Upper lobe of left lung (tissue), 6 donors: ENCODE results near the gene CSNK1D. TPM values are rescaled to one million over a fixed set of nuclear protein-coding genes. Genes with fewer than 3 reads are reported as not detected.

ENCODE experiments used
- ATAC-seq, 2 donors: fragments of 200-7000 bp; cut with Tn5 transposase; one replicate each; pipeline ENCODE4 v1.9.1; 2022; ENCODE audit warnings: mild to moderate bottlenecking in 2 of 2, moderate library complexity in 2 of 2; ENCODE audit not compliant: low FRiP score in 2 of 2
- DNase-seq, 2 donors: peaks; one replicate each; pipeline ENCODE4 v3.0.0-alpha.2; 2019 to 2020
- H3K27ac ChIP-seq, 4 donors: fragments of 200-600 bp; sonication (generic); one replicate each; pipeline ENCODE4 v1.5.1; 2016 to 2019
- H3K27me3 ChIP-seq, 4 donors: fragments of 200-600 bp; sonication (generic); one replicate each; pipeline ENCODE4 v1.5.1; 2017 to 2019
- H3K36me3 ChIP-seq, 4 donors: fragments of 200-600 bp; sonication (generic); one replicate each; pipeline ENCODE4 v1.5.1; 2016 to 2019
- H3K4me1 ChIP-seq, 4 donors: fragments of 200-600 bp; sonication (generic); one replicate each; pipeline ENCODE4 v1.5.1; 2018 to 2019
- H3K4me3 ChIP-seq, 4 donors: fragments of 200-600 bp; sonication (generic); one replicate each; pipeline ENCODE4 v1.5.1; 2017 to 2019; ENCODE audit warnings: mild to moderate bottlenecking in 2 of 4, moderate library complexity in 1 of 4
- H3K9me3 ChIP-seq, 4 donors: fragments of 200-600 bp; sonication (generic); one replicate each; pipeline ENCODE4 v1.5.1; 2018 to 2019
- EP300 ChIP-seq, 4 donors: sonication (generic); formaldehyde crosslinking; IDR thresholded peaks; one replicate each; pipeline ENCODE4 v1.5.1; 2017; ENCODE audit warnings: antibody characterized with exemption in 4 of 4, control low read depth in 2 of 4
- POLR2A ChIP-seq, 4 donors: fragments of 450-650 bp; IDR thresholded peaks; one replicate each; pipeline ENCODE4 v1.5.1; 2016 to 2017; ENCODE audit warnings: antibody characterized with exemption in 4 of 4, mild to moderate bottlenecking in 2 of 4
- POLR2AphosphoS5 ChIP-seq, 2 donors: sonication (generic); formaldehyde crosslinking; IDR thresholded peaks; one replicate each; pipeline ENCODE4 v1.5.1; 2017; ENCODE audit warnings: antibody characterized with exemption in 2 of 2
- WGBS, 2 donors: methylation state at CpG; one replicate each; pipeline ENCODE4 v1.1.5; 2017 to 2018; 5-methylcytosine and 5-hydroxymethylcytosine counted together
- total RNA-seq, 6 donors: library from RNA; depleted of rRNA in 4 of 6; stranded (reverse); fragments of >200 nt in 4 of 6; gene quantifications; one replicate each; pipeline versions ENCODE4 v1.1.0 to v1.2.1, GENCODE V29; 2016 to 2021
- TF ChIP-seq, protein P1 (sequence below), 6 experiments: fragments of 450-650 bp in 4 of 6; fragments of 200-600 bp in 2 of 6; sonication (generic) in 2 of 6; IDR thresholded peaks; one replicate each; pipeline ENCODE4 v1.5.1; 2016 to 2019; ENCODE audit warnings: antibody characterized with exemption in 6 of 6
- donor health status: DM: no; HTN: no; CAD: no; lungs with moderate emphysema.
- donor health status: DM: no; HTN: yes; CAD: no; lungs with severe emphysema.

The CSNK1D gene
- total RNA-seq, 6 donors from 2014 or later = 80.6 to 228 (median 152) TPM

DNA sequence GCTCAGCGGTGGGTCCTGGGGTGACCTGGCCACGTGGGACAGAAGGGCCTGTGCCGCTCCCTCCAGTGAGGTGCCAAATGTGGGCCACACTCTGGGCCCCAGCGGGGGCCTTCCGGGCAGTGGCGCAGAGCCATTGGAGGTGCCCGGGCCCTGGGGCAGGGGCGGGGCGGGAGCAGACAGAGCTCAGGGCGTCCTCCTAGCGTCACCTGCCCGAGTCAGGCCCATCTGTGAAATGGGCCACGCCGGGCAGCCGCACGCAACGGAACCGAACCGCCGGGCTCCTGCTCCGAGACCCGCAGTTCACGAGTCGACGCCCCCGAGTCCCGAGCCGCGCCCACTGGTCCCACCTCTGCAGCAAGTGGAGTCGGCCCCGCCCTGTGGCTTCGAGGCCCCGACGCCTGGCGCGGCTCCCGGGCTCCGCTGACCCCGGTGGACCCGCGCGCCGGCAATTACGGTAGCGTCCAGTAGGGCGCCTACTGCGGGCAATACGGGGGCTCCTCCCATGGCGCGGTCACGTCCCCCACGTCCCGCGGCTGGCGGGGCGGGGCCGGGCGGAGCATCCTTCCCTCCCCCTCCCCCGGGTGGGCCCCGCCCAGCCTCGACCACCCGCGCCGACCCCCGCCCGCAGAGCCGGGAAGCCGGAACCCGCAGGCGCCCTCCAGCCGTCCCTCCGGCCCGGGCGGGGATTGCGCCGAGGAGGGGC, 42.7 kb downstream of the CSNK1D start:
- Histone ChIP-seq H3K4me1 (peaks cover 44 to 76% (median 58%) of the 10 kb centered on the region in 4 donors), H3K4me3 (peak overlapping the region; percentile 61 to 77 (median 71)), H3K36me3 (no peaks in the 10 kb centered on the region), H3K9me3 (no peaks in the 10 kb centered on the region), H3K27me3 (no peaks in the 10 kb centered on the region), H3K27ac (peak overlapping the region; percentile 97 to 99 (median 98))
- peak; percentile 91 to 97 for DNase-seq
- WGBS, 2 donors = 13 to 80% methylated on average over 5 to 30 of the region's 76 CpGs
- ATAC-seq = peak; percentile 71 to 81
- peak in 1 of 4 donors; percentile 55 for TF ChIP-seq POLR2A (IDR thresholded peaks at IDR 0.05)
- no peak for TF ChIP-seq EP300 (IDR thresholded peaks at IDR 0.05)
- TF ChIP-seq, protein P1, sequence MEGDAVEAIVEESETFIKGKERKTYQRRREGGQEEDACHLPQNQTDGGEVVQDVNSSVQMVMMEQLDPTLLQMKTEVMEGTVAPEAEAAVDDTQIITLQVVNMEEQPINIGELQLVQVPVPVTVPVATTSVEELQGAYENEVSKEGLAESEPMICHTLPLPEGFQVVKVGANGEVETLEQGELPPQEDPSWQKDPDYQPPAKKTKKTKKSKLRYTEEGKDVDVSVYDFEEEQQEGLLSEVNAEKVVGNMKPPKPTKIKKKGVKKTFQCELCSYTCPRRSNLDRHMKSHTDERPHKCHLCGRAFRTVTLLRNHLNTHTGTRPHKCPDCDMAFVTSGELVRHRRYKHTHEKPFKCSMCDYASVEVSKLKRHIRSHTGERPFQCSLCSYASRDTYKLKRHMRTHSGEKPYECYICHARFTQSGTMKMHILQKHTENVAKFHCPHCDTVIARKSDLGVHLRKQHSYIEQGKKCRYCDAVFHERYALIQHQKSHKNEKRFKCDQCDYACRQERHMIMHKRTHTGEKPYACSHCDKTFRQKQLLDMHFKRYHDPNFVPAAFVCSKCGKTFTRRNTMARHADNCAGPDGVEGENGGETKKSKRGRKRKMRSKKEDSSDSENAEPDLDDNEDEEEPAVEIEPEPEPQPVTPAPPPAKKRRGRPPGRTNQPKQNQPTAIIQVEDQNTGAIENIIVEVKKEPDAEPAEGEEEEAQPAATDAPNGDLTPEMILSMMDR (IDR thresholded peaks at IDR 0.05) = peak; percentile 73 to 94 (median 90)
- peak; percentile 28 to 46 for TF ChIP-seq POLR2AphosphoS5 (IDR thresholded peaks at IDR 0.05)

DNA sequence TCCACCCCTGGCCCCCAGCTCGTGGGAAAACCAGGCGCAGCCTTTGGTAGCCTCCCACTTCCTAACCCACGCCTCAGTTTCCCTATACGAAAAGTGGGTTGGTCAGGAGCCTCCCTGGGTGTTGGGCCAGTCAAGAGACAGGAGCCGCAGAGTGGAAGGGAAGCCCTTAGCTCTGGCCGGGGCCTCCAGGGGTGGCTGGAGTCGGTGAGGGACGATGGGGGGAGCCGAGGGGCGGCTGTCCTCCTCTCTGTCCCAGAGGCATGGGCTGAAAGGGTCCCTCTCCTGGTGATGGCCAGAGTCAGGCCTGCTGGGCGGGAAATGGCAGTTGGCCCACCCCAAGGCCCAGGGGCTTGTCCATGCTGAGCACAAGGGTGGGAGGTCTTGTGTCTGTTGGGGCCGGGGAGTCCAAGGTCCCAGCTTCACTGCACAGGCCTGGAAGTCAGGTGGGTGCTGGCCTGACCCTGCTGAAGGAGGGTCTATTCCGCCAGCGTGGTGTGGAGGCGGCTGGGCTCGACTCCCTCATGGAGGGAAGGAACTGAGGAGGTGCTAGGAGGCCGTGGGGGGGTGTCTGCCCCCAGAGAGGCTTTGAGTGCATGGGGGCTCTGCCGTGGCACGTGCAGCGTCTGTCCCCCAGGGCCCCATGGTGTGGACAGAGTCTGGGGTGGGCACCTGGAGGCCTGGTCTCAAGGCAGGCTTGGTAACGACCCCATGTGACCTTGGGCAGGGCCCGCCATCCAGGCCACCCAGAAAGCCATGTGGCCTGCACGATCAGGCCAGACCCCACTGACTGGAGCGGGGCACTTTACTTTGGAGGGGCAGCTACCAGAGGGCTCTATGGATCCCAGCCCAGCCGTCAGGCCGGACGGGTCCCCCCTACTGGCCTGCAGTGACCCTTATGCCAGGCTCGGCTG, 43.5 kb downstream of the CSNK1D start:
- peaks cover 41 to 68% (median 51%) of the 10 kb centered on the region in 4 donors for H3K4me1 ChIP-seq
- DNase-seq (peak in 1 of 2 donors; percentile 72), ATAC-seq (no peak)
- no peaks in the 10 kb centered on the region for H3K9me3 ChIP-seq
- WGBS, 2 donors = 63 to 64% methylated on average over 9 to 26 of the region's 28 CpGs
- no peaks in the 10 kb centered on the region for H3K36me3 ChIP-seq
- peak overlapping the region; percentile 61 to 77 (median 71) for H3K4me3 ChIP-seq
- H3K27me3 ChIP-seq = no peaks in the 10 kb centered on the region
- TF ChIP-seq EP300 (IDR thresholded peaks at IDR 0.05) (no peak), POLR2AphosphoS5 (IDR thresholded peaks at IDR 0.05) (no peak)
- peak overlapping the region; percentile 97 to 99 (median 98) for H3K27ac ChIP-seq

DNA sequence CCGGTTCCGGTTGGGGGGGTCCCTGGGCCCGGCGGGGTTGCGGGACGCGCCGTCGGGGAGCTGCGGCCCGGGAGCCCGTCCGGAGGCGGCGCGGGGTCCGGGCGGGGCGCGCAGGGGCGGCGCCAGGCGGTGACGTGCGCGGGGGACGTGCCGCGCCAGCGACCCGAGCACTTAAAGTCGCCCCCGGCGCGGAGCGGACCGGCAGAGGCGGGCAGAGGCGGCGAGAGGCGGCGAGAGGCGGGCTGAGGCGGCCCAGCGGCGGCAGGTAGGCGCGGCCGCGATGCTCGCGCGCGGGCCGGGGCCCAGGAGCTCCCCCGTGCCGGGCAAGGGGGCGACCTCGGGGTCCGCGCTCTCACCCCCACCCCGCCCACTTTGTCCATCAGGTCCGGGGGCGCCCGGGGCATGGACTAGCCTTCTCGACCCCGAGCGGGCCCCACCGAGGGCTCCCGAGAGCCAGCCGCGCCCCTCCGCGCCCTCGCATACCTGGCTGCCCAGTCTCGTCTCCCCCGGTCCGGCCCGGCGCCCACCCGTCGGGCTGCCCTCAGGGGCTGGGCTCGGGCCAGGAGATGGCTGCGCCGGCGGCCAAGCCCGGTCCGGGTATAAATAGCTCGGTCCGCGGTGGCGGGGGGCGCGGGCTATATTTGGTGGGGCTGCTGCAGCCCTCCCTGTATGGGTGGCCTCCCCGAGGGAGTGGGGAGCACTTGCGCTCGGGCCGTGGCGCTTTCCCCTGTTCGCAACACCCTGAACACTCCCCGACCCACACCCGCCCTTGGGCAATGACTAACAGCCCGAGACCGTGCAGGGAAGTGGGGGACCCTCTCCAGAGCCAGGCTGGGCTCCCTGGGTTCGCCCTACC, 44.4 kb downstream of the CSNK1D start, which contains the start of gene SLC16A3:
TSS of gene SLC16A3 (plus strand) at position 201 of the 856 bp plus-strand sequence. CDS start 6,967 bp downstream, outside the sequence.
- peak in 1 of 2 donors; percentile 61 for ATAC-seq
- Histone ChIP-seq H3K4me3 (peak within 1 kb of the TSS; percentile 61 to 83 (median 72)), H3K27me3 (no peaks in the 10 kb centered on the region), H3K27ac (peak within 1 kb of the TSS; percentile 97 to 99 (median 98)), H3K36me3 (no peaks in the 10 kb centered on the region), H3K9me3 (no peaks in the 10 kb centered on the region), H3K4me1 (peaks cover 40 to 59% (median 46%) of the 10 kb centered on the region in 4 donors)
- WGBS, 2 donors = 1 to 8% methylated on average over 14 to 52 of the region's 105 CpGs
- TF ChIP-seq, protein P1 (IDR thresholded peaks at IDR 0.05) = peak in 1 of 6 experiments; percentile 22
- TF ChIP-seq EP300 (IDR thresholded peaks at IDR 0.05) (no peak), POLR2AphosphoS5 (IDR thresholded peaks at IDR 0.05) (peak in 1 of 2 donors; percentile 85), POLR2A (IDR thresholded peaks at IDR 0.05) (peak in 3 of 4 donors; percentile 75 to 95 (median 82))
- peak; percentile 80 to 96 for DNase-seq

DNA sequence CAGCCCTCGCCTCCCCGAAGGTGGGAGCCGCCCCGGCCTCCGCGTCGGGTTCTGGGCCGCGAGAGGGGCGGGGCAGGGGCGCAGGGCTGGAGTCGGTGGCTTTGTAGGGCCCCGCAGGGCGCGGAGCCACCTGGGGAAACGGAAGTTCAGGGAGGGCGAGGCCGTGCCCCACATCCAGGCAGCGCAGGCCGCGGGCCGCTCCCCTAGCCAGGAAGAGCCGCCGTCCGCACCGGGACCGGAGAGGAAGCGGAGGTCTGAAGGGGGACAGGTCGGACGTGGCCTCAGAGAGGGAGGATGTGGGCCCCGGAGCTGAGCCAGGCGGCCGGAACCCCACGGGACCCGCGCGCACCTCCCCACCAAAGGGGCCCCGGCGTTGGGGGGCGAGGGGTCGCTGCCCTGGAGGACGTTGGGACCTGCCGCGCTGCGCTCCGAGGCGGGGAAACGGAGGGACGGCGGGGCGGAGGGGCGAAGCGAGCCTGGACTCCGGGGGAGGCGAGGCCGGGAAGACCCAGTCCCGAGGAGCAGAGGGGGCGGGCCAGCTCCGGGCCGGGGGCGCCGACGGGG, 45.1 kb downstream of the CSNK1D start:
- peak in 1 of 2 donors; percentile 5 for ATAC-seq
- Histone ChIP-seq H3K4me3 (peak overlapping the region; percentile 51 to 77 (median 64)), H3K4me1 (peaks cover 40 to 57% (median 45%) of the 10 kb centered on the region in 4 donors)

More for the DNA sequence above, 45.1 kb downstream of the CSNK1D start:
- Histone ChIP-seq H3K9me3 (no peaks in the 10 kb centered on the region), H3K36me3 (no peaks in the 10 kb centered on the region), H3K27me3 (no peaks in the 10 kb centered on the region), H3K27ac (peak overlapping the region; percentile 97 to 99 (median 98))
- WGBS, 2 donors = 10 to 17% methylated on average over 6 to 26 of the region's 63 CpGs
- peak; percentile 78 to 93 for DNase-seq
- TF ChIP-seq POLR2AphosphoS5 (IDR thresholded peaks at IDR 0.05) = peak; percentile 70 to 72
- peak in 3 of 4 donors; percentile 1 to 62 (median 15) for TF ChIP-seq POLR2A (IDR thresholded peaks at IDR 0.05)
- no peak for TF ChIP-seq EP300 (IDR thresholded peaks at IDR 0.05)
- TF ChIP-seq, protein P1 (IDR thresholded peaks at IDR 0.05) = no peak
